NCI-H146 treated with DMSO at 0.1 percent for 48 hours (cell line): ENCODE measurements around the gene PRKG1.

Experiments
- DNase-seq: peaks from one replicate; lab custom pipeline; 2025; ENCODE audit not compliant: unreplicated experiment; lab: John Stamatoyannopoulos, UW

Gene PRKG1

DNA sequence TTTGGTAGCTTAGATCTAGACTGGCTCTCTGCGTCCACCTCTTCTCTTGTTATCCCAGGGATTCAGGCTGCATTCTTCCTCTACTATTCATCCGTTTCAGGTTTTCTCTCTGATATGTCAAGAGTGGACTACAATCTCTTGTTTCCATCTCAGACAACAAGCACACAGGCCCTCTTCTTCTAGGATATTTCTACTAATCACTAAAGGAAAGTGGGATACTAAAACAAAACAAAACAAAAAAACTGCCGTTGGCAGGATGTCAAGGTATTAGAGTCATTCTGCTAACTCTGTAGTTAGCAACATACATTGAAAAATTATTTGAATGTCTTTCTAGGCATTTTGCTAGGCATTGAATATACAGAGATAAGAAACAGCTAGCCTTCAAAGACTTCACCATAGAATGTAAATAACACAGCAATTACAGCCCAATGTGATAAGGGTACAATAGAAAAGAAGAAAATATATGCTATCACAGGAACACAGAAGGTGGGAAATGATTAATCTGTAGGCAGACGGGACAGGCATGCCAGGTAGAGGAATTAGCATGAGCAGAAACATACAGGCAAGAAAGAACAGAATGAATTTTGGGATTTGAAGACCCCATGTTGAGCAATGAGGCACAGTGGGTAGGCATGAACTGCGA is 414.6 kb downstream of the PRKG1 start:
- DNase-seq = no peak

DNA sequence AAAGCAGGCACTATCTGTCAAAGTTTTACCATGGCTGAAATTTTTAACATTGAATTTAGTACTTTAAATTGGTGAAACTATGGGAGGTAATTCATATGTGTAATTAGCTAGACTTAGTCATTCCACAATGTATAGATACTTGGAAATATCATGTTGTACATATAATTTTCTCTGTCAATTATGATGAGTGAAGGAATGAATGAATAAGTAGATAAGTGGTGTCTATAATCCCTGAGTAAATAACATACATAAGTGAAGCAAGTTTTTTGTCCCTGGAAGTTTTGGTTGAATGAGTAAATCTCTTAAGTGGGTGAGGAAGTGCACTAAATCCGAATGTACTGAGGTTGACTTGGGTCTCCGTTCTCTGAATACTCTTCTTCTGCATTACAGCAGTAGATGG is 424.1 kb downstream of the PRKG1 start:
- no peak for DNase-seq

DNA sequence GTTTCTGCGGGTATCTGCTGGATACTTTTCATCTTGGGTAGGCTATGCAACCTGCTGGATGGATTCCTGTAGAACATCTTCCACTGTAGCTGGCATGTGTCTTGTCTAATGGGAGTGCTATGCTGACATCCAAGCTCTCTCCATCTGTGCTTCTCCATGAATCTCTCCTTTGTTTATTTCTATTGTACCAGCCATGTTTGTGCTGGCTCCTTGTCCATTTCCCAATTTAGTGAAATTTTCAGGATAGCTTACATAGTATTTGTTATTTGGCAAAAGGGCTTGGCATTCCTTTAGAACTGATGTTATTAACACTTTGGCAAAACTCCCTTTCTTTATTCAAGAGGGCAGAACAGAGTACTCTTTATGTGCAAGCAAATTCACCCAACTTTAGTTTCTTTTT is 427.1 kb downstream of the PRKG1 start:
- DNase-seq = no peak

DNA sequence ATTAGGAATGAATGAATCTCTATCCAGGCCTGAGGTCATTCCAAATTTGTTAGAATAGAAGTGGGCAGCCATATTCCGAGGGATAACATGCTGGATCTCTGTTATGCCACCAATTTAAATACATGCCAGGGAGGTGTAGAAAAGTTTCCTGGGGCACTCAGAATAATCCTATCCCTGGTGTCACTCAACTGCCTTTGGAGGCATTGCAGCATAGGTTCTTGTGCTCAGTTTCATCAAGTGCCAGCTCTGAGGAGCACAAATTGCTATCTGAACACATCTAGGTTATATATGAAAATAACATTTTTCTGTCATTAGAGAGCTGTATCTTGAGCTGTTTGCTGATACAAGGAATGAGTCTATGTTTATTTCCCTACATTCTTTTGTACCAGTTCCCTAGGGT is 427.8 kb downstream of the PRKG1 start:
- no peak for DNase-seq

DNA sequence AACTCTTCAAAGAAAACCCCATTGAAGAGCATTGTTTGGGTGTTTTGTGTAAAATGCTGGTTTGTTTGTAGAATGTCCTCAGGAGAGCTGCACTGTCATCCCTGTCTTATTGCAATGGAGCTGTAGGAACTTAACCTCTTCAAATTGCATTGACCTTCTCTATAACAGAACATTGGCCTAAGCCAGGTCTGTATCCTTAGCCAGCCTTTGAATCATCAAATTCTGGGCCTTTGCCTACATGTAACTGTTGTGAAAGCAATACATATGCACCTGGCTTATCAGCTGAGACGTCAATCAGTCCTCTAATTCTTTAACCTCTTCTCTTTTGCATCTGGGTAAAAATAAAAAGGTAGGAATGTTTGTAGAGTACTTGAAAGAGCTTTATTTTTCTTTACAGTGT is 429.1 kb downstream of the PRKG1 start:
- no peak for DNase-seq

DNA sequence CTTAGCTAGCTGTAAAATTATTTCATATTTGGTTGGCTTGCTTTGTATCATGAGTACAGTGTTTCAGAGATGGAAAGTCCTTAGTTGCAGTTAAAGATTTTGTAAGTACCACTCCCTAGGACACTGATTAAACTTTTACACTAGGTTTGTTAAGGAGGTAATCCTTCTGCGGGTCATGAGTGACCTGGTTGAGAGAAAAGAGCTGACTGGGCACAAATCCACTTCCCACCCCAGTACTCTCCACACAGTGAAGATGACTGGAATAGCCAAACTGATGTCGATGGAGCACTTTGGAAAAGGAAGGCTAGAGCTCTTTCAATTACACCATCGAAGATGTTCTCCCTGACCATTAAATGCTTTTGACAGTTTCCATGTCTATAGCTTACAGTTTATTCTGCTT is 433.2 kb downstream of the PRKG1 start:
- no peak for DNase-seq

DNA sequence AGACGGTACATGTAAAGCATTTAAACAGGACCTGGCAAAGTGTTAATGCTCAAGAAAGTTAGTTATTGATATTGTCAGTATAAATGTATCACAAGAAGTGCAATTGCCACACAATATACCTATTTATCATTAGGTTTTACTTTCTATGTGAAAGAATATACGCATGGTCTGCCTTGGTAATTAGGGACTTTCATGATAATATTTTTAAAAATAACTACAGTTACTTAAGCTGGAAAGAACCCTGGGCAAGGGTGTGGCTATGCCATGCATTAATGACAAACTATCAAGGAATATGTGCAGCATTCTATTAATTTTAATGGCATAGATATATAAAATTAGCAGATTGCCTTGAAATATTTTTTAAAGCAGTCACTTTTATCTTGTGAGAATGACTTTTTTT is 433.9 kb downstream of the PRKG1 start:
- DNase-seq = no peak

DNA sequence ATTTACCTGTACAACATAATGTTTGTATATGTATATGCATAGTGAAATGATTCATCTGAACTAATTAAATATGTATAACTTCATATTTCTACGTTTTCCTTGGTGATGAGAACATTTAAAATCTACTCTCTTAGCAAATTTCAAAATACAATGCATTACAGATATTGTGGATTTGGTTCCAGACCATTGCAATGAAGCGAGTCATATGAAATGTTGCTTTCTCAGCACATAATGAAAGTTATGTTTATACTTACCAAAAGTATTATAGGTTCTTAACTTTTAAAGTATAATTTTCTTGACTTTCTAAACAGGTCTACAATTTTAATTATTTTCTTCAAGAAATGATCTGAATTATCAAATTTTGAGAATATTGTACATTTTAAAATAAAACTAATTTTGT is 435.9 kb downstream of the PRKG1 start:
- no peak for DNase-seq

DNA sequence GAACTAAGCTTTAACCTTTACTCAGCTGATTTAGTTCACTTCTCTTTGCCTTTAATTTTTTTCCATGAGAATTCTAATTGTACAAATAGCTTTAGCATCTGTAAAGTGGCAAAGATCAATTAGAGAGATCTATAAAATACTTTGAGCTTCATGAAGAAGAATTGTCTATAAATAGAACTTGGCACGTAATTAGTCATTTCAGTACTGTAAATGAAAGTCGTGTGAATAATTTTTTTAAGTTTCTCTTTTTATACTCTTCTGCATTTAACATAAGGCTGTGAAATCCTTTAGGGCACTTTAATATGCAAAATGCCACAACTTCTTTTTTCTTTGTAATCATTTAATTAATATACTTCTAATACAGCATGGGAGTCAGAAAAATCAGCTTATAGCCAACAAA is 447.3 kb downstream of the PRKG1 start:
- no peak for DNase-seq

DNA sequence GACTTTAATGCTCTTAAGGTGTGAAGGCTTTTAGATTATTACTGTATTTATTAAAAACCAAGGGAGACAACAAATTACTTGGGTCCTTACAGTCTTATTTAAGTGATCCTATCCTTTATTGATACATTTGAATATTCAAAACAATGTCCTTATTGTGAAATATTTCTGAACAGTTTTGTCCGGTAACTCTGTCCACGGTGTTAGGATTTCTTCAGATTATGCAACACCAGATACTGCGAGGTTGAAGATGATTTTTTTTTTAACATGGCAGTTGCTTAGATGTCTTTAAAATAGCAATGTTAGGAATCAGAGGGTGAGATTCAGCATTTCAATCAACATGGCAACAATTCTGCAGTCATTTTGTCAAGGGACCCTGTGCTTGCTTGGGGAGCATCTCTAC is 448.6 kb downstream of the PRKG1 start:
- DNase-seq = no peak

DNA sequence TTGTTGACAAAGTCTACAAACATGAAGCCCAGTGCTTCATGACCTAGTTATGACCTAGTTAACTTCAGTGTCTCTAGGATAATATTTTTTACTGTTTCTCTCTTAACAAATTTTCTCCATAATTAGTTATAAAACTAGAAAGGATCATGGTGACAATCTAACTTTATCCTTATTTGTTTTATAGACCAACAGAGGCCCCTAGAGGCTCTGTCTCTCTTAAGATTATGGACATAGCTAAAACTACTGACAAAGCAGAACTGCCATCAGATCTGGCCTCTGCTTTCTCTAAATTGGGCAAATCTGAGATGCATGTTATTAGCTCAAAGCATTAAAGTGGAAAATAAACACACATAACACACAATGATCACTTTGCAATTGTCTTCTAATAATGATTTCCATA is 449.2 kb downstream of the PRKG1 start:
- DNase-seq = no peak

DNA sequence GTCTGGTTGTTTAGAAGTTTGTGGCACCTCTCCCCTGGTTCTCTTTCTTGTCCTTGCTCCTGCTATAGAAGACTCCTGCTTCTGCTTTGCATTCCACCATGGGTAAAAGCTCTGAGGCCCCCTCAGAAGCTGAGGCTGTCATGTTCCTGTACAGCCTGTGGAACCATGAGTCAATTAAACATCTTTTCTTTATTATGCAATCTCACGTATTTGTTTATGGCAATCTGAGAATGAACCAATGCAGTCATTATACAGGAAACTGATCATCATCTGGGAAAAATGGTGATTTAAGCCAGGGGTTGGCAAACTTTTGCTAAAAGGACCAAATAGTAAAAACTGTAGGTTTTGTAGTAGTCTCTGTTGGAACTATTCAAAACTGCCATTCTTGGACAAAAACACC is 449.8 kb downstream of the PRKG1 start:
- no peak for DNase-seq

DNA sequence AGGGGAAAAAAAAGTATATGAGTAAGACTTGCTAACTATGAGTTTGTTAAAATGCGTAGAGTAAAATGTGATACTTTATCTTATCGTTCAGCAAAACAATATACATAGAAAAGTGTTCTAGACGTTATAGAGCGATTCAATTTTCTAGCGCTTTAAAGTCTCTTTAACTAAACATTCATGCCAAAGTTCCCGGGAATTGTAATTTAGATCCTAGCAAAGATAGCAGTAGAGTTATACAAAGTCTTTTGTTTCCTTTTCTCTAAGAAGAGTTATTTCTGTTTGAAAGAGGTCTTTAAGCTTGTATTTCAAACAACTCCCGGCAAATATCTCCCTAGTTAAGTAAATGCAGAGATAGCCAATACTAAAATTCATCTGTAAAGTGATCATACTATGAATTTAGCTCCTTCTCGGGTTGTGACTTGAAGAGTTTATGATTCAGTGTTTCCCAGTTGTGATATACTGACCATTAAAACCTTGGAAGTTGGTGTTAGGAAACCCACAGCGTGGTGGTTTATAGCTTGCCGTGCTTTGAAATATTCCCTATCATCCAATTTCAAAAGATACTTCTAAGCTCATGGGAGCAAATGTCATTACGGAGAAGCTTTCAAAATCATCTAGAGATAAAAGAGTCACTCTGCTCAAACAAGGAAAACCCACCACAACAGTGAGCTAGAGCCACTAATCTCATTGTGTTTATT is 453.4 kb downstream of the PRKG1 start:
- DNase-seq = no peak

DNA sequence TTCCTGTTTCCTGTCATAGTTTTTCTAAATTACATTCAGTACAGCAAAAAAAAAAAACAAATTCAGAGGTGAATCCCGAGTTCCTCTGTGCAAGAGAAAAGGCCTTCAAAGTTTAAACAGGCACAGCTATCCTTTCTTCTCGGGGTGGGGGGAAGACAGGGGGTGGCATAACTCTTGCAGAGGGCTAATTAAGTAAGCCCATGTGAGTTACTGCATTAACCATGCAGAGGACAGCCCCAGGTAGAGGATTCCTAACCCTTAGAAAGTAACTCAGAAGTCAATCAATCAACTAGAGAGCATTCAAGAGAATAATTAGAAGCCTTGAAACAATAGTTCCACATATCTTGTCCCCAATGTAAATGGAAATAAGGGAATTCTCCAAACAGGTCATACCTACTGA is 454.2 kb downstream of the PRKG1 start:
- DNase-seq = no peak

DNA sequence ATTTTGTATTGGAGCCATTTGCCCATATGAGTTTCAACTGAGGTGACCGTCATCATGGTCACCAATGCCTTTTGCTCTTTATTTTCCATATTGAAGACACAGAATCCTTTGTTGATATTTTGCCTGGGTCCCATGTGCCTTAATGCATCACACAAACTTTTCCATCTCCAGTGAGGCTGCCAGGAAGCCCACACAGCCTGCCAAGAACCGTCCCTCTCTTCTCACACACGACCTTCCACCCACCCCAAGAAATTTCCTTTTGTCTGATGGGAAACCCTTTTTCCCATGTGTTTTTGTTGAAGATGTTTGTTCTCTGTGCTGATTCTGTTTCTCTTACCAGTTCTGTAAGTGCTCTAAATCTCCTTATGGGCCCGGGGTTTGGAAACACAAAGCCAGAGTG is 456.3 kb downstream of the PRKG1 start:
- no peak for DNase-seq

DNA sequence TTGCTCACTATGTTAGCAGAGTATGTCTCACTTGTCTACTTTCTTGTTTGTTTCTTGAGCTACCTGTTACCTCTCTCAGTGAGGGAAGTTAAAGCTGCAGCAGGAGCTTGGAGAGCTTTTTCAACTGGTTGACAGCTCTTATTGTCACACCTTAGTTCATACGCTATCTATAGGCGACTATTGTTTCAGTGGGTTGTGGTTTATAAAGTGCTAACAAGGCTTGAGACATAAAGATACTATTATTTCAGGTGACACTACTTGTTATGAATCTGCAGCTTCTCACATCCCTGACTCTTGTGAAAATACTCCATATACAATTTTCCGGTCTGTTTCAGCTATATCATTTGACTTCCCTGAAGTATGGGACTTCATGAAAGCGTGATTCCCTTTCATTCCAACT is 457.8 kb downstream of the PRKG1 start:
- DNase-seq = no peak

DNA sequence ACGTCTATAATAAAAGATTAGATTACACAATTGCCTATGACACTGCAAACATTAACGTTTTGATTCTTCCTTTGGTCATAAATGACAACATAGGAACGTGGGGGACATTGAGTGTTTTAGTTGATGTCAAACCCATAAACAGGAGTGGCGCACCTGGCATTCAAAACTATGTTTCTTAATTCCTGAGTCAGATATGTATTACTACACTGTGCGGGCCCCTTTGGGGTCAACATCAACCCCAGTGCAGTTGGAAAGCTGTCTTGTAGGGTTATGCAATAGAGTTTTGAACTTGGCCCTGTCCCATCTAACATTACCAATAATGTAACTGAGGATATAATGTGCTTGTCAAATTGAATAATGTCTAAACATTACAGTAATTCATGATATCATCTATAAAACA is 468.6 kb downstream of the PRKG1 start:
- DNase-seq = no peak

DNA sequence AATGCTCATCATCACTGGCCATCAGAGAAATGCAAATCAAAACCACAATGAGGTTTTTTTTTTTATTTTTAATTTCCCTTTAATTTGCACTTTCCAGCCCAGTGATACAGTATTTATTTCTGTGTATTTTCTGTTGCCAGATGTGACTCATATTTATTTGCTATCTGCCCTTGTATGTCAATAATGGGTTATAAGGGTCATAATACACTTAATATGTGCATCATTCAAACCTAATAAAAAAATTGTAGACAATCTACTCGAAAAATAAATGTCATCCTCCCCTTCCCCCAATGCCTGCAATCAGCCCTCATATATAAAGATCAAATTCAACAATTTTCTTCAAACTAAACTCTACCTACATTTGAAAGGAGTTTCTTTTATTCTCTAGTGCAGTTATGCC is 470.6 kb downstream of the PRKG1 start:
- DNase-seq = no peak

DNA sequence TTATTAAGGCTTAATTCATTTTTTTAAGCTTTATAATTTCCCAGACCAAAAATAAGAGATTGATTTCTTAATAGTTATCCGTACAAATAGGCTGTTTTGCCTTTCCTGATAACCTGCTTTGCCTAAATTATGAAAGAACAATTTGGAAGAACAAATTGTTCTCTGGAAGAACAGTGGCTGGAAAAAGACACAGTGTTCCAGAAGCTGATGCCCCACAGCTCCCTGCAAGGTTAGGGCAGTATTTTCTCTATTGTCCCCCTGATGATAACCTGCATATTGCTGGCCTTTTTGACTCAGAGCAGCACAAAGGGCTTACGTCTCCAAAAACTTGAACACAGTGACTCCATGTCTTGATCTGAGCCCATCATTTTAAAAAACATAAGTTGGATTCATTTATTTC is 473.7 kb downstream of the PRKG1 start:
- no peak for DNase-seq

DNA sequence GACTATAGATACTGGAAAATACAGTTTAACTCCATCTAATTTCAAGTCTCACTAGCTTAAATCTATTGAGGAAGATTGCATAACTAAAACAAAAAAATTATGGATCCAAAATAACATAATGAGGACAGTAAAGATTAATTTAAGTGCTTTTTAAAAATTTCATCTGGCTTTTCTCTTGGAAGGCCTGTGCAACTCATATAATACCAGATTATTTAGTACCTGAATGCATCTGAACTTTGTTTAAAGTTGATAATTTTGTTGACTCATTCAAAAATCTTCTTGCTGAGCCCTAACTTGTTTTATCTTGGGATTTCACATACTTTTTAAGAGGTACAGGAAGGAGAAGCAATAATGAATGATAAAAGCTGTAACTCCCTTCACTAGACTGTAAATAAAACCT is 478.6 kb downstream of the PRKG1 start:
- DNase-seq = no peak

DNA sequence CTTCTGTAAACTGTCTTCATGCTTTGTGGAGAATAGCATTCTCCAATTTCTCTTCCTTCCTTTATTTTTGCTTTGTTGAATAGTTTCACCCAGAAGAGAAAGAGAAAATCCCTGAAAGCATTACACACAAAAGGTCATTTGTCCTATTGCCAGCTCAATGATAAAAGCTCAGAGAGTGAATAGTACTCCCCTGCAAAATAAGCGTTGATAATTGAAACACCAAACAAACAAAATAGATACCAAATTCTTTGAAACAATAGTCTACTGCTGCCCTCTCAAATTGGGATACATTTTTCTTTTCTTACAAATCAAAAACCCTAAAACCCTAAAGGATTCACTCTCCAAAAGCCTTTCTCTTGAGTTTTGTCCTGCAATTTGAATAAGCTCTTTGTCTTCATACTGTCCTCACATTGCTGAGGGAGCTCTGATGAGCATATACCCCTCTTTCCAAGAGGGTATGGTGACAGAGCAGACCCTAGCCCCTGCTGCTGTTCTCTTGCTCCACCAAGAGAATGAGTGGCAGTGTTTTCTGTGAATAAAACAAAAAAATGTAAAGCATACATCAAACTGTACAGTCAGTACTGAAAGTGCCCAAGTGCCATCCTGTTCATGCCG is 490.7 kb downstream of the PRKG1 start:
- DNase-seq = no peak

DNA sequence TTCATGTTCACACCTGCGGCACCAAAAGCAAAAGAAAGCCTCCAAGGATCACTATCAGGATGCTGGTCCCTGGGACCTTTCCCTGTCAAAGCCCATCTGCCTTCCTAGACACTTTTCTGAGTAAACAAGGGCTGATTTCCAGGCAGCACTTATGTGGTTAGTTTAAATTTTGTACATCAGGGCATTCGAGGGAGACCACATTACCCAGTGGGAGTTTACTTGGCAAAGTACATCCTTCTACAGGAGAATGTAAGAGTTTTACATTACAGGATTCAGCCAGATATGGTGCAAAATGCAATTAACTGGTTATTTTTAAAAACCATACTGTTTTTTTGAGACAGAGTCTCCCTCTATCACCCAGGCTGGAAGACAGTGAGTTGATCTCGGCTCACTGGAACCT is 493.0 kb downstream of the PRKG1 start:
- DNase-seq = no peak

DNA sequence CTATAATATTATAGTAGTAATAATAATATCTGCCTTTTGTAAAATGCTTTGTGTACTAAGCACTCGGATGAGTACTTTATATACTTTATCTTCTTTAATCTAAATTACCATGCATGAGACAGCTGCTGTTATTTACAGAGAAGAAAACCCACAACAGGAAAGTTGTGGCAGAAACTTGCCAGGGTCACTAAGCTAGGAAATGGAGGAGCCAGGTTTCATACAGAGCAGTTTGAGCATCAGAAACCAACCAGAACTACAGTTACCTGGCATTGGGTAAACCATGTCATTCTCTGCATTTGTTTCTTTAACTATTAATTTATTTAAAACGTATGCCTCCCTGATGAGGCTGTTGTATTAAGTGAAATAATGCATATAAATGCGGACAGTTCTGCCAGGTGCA is 495.2 kb downstream of the PRKG1 start:
- no peak for DNase-seq
